ENCODE data around the gene PRICKLE3.
"Not testable (repeated sequence)": the region's sequence is repeated elsewhere in the genome, so short reads cannot be mapped to it uniquely, and the experiment has no call there.

PRICKLE3 gene

GRCh38 chrX:49155243-49155899 lies 30.8 kb downstream of the PRICKLE3 start:
- DNase-seq (ENCODE audit: extremely low read depth, low read depth), result no peak
- H3K4me3 ChIP-seq (replicated peaks; ENCODE audit: low read depth, low read length), result no peak overlapping the region; the same call in 1 of the 2 replicates
- TF ChIP-seq CTCF (IDR thresholded peaks at IDR 0.05; ENCODE audit: low read depth, low read length, missing control alignments), result no peak

DNA sequence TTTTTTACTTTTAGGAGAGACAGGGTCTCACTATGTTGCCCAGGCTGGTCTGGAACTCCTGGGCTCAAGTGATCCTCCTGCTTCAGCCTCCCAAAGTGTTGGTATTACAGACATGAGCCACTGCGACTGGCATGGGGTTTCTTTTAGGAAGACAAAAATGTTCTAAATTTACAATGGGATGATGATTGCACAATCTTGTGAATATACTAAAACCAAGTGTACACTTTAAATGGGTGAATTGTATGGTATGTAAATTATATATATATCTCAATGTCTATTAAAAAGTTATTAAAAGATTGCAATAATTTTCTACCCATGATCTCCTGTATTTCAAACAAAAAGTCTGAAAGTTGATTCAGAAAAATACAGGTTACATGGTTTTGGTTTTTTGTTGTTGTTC lies 32.7 kb downstream of the PRICKLE3 start:
- H3K4me3 ChIP-seq (replicated peaks; ENCODE audit: low read depth, low read length), result no peak overlapping the region
- no peak for DNase-seq (ENCODE audit: extremely low read depth, low read depth)
- no peak for TF ChIP-seq CTCF (IDR thresholded peaks at IDR 0.05; ENCODE audit: low read depth, low read length, missing control alignments)

- DNase-seq (ENCODE audit: extremely low read depth, low read depth); H3K4me3 ChIP-seq (replicated peaks; ENCODE audit: low read depth, low read length): not testable (repeated sequence)
These were observed 36.9 kb downstream of the PRICKLE3 start for GRCh38 chrX:49149291-49149690.

DNA sequence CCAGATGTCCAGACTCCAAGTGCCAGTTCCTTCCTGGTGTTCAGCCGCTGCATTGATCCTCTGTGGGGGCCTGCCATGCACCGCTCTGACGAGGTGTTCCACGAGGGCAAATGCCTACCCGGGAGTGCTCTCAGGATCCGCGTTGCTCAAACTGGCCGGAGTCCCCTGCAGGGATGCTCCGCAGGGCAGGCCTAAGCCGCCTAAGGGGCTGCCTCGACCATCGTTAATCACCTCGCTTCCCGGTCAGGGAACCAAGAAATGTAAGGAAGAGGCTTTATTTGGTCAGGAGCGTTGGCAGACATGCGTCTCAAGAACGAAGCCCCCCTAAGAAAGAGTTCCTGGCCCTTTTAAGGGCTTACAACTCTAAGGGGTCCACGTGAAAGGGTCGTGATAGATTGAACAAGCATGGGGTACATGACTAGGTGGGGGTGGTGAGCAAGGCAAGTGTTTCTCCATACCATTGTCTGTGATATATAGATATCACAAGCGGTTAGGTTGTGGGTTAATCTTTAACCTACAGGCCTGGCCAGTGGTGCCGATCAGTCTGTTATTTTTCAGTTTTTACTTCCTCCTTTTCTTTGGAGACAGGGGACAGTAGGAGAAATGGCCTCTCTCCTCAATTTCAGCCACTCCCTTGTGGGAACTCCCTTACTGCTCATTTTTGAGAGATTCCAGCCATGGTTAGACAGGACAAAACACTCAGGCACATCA lies 37.6 kb downstream of the PRICKLE3 start:
- DNase-seq (ENCODE audit: extremely low read depth, low read depth); H3K4me3 ChIP-seq (replicated peaks; ENCODE audit: low read depth, low read length): not testable (repeated sequence)

DNA sequence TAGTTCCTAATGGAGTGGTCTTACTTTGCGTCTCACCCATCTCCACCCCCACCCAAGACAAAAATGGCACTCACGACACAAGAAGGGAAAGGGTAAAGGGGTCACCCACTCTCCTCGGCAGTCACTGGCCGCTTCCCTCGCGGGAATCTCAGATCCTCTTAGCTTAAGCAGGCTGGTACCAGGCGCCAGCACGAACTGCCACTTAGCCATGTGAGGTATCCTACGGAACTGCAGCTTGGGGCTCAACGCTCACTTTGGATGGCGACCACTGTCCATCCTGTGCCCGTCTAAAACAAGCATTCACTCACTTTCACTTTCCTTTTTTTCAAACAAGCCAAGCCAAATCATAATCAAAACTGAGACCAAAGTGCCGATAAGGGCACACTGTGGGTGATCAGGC lies 38.2 kb downstream of the PRICKLE3 start:
- DNase-seq (ENCODE audit: extremely low read depth, low read depth), result no peak
- no peak overlapping the region for H3K4me3 ChIP-seq (replicated peaks; ENCODE audit: low read depth, low read length)
- TF ChIP-seq CTCF (IDR thresholded peaks at IDR 0.05; ENCODE audit: low read depth, low read length, missing control alignments), result no peak

GRCh38 chrX:49147282-49147681 lies 38.9 kb downstream of the PRICKLE3 start:
- H3K4me3 ChIP-seq (replicated peaks; ENCODE audit: low read depth, low read length), result no peak overlapping the region
- no peak for TF ChIP-seq CTCF (IDR thresholded peaks at IDR 0.05; ENCODE audit: low read depth, low read length, missing control alignments)
- no peak for DNase-seq (ENCODE audit: extremely low read depth, low read depth)

DNA sequence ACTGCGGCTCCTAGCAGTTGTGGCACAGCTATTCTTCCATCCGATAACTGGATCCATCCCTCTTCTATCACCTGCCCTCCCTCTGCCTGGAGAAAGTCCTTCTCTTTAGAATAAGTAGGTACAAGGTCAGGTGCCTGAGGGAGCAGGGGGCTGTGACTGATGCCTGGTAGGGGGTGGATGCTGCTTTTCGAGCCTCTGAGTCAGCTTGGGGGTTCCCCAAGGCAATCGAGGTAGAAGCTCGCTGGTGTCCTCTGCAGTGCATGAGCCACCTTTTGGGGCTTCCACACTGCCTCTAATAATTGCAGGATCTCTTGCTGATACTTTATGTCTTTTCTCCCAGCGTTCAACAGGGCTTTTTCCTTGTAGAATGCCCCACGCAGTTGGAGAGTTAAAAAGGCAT lies 43.0 kb downstream of the PRICKLE3 start:
- not testable (repeated sequence) for DNase-seq (ENCODE audit: extremely low read depth, low read depth); H3K4me3 ChIP-seq (replicated peaks; ENCODE audit: low read depth, low read length)

- not testable (repeated sequence) for DNase-seq (ENCODE audit: extremely low read depth, low read depth); H3K4me3 ChIP-seq (replicated peaks; ENCODE audit: low read depth, low read length)
- TF ChIP-seq CTCF (IDR thresholded peaks at IDR 0.05; ENCODE audit: low read depth, low read length, missing control alignments), result peak; percentile 43
These were observed 43.9 kb downstream of the PRICKLE3 start for GRCh38 chrX:49142264-49142663.

Data from HFF-Myc (cell line).